DOHH2 (cell line): ENCODE data around the gene SSPN.

Experiments
- H3F3A ChIP-seq: fragments of 200-600 bp; sonication (generic), shearing (Covaris generic); 2 replicates; pipeline ENCODE4 v1.6.0; 2016; ENCODE audit warnings: antibody characterized with exemption, mild to moderate bottlenecking; ENCODE audit not compliant: control insufficient read depth, insufficient read depth
- H3K27ac ChIP-seq: fragments of 200-600 bp; sonication (generic); 2 replicates; pipeline ENCODE4 v1.5.1; 2014; ENCODE audit warnings: low read depth, mild to moderate bottlenecking, low read length, moderate library complexity
- H3K27me3 ChIP-seq: fragments of 200-600 bp; sonication (generic); 2 replicates; pipeline ENCODE4 v1.6.1; 2014; ENCODE audit warnings: mild to moderate bottlenecking, low read length, mixed read lengths; ENCODE audit not compliant: control insufficient read depth
- H3K36me3 ChIP-seq: fragments of 200-600 bp; sonication (generic); 2 replicates; pipeline ENCODE4 v1.6.1; 2014; ENCODE audit warnings: mild to moderate bottlenecking, low read length, moderate library complexity, mixed read lengths; ENCODE audit not compliant: control insufficient read depth
- H3K4me1 ChIP-seq: fragments of 200-600 bp; sonication (generic); 2 replicates; pipeline ENCODE4 v1.6.1; 2014; ENCODE audit warnings: mild to moderate bottlenecking, low read length, mixed read lengths; ENCODE audit not compliant: control insufficient read depth
- H3K4me2 ChIP-seq: fragments of 200-600 bp; sonication (generic); 2 replicates; pipeline ENCODE4 v1.6.0; 2014; ENCODE audit warnings: mild to moderate bottlenecking, low read length, moderate library complexity
- H3K4me3 ChIP-seq: fragments of 200-600 bp; sonication (generic); 2 replicates; pipeline ENCODE4 v1.5.1; 2014; ENCODE audit warnings: mild to moderate bottlenecking, low read length, mixed read lengths
- H3K79me2 ChIP-seq: fragments of 200-600 bp; sonication (generic); 2 replicates; pipeline ENCODE4 v1.6.1; 2014; ENCODE audit warnings: mild to moderate bottlenecking, low read length, mixed read lengths; ENCODE audit not compliant: control insufficient read depth
- H3K9me2 ChIP-seq: fragments of 200-600 bp; sonication (generic); replicated peaks from 2 replicates; pipeline ENCODE4 v1.6.1; 2014; ENCODE audit warnings: mild to moderate bottlenecking, low read length, mixed read lengths; ENCODE audit not compliant: control insufficient read depth
- H3K9me3 ChIP-seq: fragments of 200-600 bp; sonication (generic); 2 replicates; pipeline ENCODE4 v1.6.1; 2014; ENCODE audit warnings: antibody characterized with exemption, low read length, mixed read lengths; ENCODE audit not compliant: control insufficient read depth, insufficient read depth
- H4K20me1 ChIP-seq: fragments of 200-600 bp; sonication (generic); 2 replicates; pipeline ENCODE4 v1.6.0; 2014; ENCODE audit warnings: low read depth, mild to moderate bottlenecking, antibody characterized with exemption, low read length, moderate library complexity; ENCODE audit not compliant: control insufficient read depth, insufficient read depth
- EZH2phosphoT487 ChIP-seq: fragments of 200-600 bp; sonication (generic); IDR thresholded peaks from 2 replicates; pipeline ENCODE4 v1.6.1; 2017; ENCODE audit warnings: borderline replicate concordance, mild to moderate bottlenecking, antibody characterized with exemption, low read length, moderate library complexity, mixed read lengths
- TF ChIP-seq, protein P1 (sequence below): fragments of 200-600 bp; sonication (generic); IDR thresholded peaks from one replicate; pipeline ENCODE4 v1.5.1; 2014; ENCODE audit warnings: antibody characterized with exemption, mild to moderate bottlenecking, low read depth, low read length; ENCODE audit not compliant: poor library complexity, severe bottlenecking

The SSPN gene

DNA sequence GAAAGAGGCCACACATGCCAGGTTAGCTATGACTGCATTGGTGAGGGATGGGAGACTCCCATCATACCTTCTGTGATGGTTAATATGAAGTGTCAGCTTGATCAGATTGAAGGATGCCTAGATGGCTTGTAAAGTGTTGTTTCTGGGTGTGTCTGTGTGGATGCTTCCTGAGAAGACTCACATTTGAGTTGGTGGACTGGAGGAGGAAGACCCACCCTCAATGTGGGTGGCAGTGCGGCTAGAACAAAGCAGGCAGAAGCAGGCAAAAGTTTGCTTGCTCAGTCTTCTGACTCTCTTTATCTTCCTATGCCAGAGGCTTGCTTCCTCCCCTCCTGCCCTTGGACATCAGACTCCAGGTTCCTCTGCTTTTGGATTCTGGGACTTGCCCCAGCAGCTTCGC is 88.2 kb downstream of the SSPN start:
- no peaks in the 10 kb centered on the region for H3K9me3 ChIP-seq
- H3K4me3 ChIP-seq, result no peak overlapping the region
- no peaks in the 10 kb centered on the region for H4K20me1 ChIP-seq
- H3K9me2 ChIP-seq, result no peaks in the 10 kb centered on the region
- H3K36me3 ChIP-seq, result no peaks in the 10 kb centered on the region
- no peaks in the 10 kb centered on the region for H3K79me2 ChIP-seq
- H3K4me2 ChIP-seq, result no peak overlapping the region
- H3K27me3 ChIP-seq, result no peaks in the 10 kb centered on the region
- H3K4me1 ChIP-seq, result 0 out of 2 replicates have a peak, but pooled peaks cover 3% of the 10 kb centered on the region
- H3F3A ChIP-seq, result no peaks in the 10 kb centered on the region
- no peak overlapping the region for H3K27ac ChIP-seq
- TF ChIP-seq EZH2phosphoT487, result no peak
- TF ChIP-seq, protein P1, sequence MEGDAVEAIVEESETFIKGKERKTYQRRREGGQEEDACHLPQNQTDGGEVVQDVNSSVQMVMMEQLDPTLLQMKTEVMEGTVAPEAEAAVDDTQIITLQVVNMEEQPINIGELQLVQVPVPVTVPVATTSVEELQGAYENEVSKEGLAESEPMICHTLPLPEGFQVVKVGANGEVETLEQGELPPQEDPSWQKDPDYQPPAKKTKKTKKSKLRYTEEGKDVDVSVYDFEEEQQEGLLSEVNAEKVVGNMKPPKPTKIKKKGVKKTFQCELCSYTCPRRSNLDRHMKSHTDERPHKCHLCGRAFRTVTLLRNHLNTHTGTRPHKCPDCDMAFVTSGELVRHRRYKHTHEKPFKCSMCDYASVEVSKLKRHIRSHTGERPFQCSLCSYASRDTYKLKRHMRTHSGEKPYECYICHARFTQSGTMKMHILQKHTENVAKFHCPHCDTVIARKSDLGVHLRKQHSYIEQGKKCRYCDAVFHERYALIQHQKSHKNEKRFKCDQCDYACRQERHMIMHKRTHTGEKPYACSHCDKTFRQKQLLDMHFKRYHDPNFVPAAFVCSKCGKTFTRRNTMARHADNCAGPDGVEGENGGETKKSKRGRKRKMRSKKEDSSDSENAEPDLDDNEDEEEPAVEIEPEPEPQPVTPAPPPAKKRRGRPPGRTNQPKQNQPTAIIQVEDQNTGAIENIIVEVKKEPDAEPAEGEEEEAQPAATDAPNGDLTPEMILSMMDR, result no peak

DNA sequence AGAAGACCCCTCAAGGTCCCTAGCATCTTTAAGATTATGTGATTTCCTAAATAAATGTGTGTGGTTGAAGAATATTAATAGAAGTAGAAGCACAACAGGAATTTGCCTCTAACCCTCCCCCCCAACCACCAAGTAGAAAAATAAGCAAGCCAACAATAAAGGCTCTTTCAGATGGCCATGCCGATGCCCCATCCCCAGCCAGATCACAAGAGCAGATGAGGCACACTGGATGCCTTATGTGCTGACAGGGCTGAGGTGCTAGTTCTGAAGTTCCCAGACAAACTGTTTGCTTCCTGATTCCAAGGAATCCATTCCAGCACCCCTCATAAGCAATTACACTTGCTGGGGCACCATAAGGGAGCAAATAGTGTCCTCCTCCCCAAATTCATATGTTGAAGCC is 90.0 kb downstream of the SSPN start:
- TF ChIP-seq, protein P1, result no peak
- TF ChIP-seq EZH2phosphoT487, result no peak
- H3K36me3 ChIP-seq, result no peaks in the 10 kb centered on the region
- no peaks in the 10 kb centered on the region for H3K4me1 ChIP-seq
- H3K4me3 ChIP-seq, result no peak overlapping the region
- no peaks in the 10 kb centered on the region for H4K20me1 ChIP-seq
- H3F3A ChIP-seq, result no peaks in the 10 kb centered on the region
- H3K27ac ChIP-seq, result no peak overlapping the region
- no peaks in the 10 kb centered on the region for H3K27me3 ChIP-seq
- no peaks in the 10 kb centered on the region for H3K9me2 ChIP-seq
- H3K4me2 ChIP-seq, result no peak overlapping the region
- no peaks in the 10 kb centered on the region for H3K79me2 ChIP-seq
- H3K9me3 ChIP-seq, result no peaks in the 10 kb centered on the region

DNA sequence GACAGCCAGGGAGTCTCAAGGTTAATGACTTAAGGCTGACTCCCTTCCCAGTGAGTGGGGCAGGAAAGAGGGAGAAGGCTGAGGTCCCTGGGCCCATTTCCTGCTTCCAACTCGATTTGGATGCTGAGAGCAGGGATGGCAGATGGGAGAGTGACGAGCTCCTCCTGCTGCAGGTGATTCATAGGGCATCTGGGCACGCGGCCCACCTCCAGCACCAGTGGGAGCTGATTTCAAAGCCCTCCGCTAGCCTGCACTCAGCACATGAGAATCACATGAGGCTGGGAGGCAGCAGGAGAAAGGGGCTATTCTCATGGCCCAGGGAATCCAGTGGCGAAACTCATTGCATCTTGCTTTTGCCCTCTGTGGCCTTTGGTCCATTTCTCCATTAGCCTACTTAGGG is 90.8 kb downstream of the SSPN start:
- H3K27me3 ChIP-seq, result no peaks in the 10 kb centered on the region
- H3F3A ChIP-seq, result no peaks in the 10 kb centered on the region
- H3K4me3 ChIP-seq, result no peak overlapping the region
- no peaks in the 10 kb centered on the region for H3K36me3 ChIP-seq
- TF ChIP-seq EZH2phosphoT487, result no peak
- TF ChIP-seq, protein P1, result no peak
- H3K4me2 ChIP-seq, result no peak overlapping the region
- H3K4me1 ChIP-seq, result no peaks in the 10 kb centered on the region
- H3K9me2 ChIP-seq, result no peaks in the 10 kb centered on the region
- no peak overlapping the region for H3K27ac ChIP-seq
- H4K20me1 ChIP-seq, result no peaks in the 10 kb centered on the region
- no peaks in the 10 kb centered on the region for H3K79me2 ChIP-seq
- H3K9me3 ChIP-seq, result no peaks in the 10 kb centered on the region
